Smooth muscle cell (in vitro differentiated cells): ENCODE data around the gene ELFN1. TPM values are rescaled to one million over a fixed set of nuclear protein-coding genes. Genes with fewer than 3 reads are reported as not detected.

Experiments
- DNase-seq: peaks from one replicate; lab custom pipeline; 2025; ENCODE audit not compliant: unreplicated experiment; lab: John Stamatoyannopoulos, UW
- H2AFZ ChIP-seq: fragments of 200-600 bp; sonication (generic); 2 replicates; pipeline ENCODE4 v1.6.0; 2016; ENCODE audit warnings: antibody characterized with exemption, low read depth, mild to moderate bottlenecking
- H3F3A ChIP-seq: fragments of 200-600 bp; sonication (generic); 2 replicates; pipeline ENCODE4 v1.6.0; 2017; ENCODE audit warnings: antibody characterized with exemption, low read depth
- H3K27ac ChIP-seq: fragments of 200-600 bp; sonication (generic); 2 replicates; pipeline ENCODE4 v1.5.1; 2016; ENCODE audit warnings: low read depth, mild to moderate bottlenecking
- H3K27me3 ChIP-seq: fragments of 200-600 bp; sonication (generic); 2 replicates; pipeline ENCODE4 v1.6.1; 2016; ENCODE audit warnings: low read depth, mild to moderate bottlenecking
- H3K36me3 ChIP-seq: fragments of 200-600 bp; sonication (generic); 2 replicates; pipeline ENCODE4 v1.5.1; 2016; ENCODE audit warnings: low read depth
- H3K4me1 ChIP-seq: fragments of 200-600 bp; sonication (generic); 2 replicates; pipeline ENCODE4 v1.5.1; 2016; ENCODE audit warnings: low read depth
- H3K4me2 ChIP-seq: fragments of 200-600 bp; sonication (generic); 2 replicates; pipeline ENCODE4 v1.6.0; 2016; ENCODE audit warnings: mild to moderate bottlenecking
- H3K4me3 ChIP-seq: fragments of 200-600 bp; sonication (generic); 2 replicates; pipeline ENCODE4 v1.5.1; 2016; ENCODE audit warnings: mild to moderate bottlenecking
- H3K79me2 ChIP-seq: fragments of 200-600 bp; sonication (generic); 2 replicates; pipeline ENCODE4 v1.6.0; 2016; ENCODE audit warnings: low read depth, mild to moderate bottlenecking
- H3K9ac ChIP-seq: fragments of 200-600 bp; sonication (generic); 2 replicates; pipeline ENCODE4 v1.6.0; 2016; ENCODE audit warnings: low read depth
- H3K9me3 ChIP-seq: fragments of 200-600 bp; sonication (generic); replicated peaks from 2 replicates; pipeline ENCODE4 v1.5.1; 2016; ENCODE audit warnings: low read depth
- H4K20me1 ChIP-seq: fragments of 200-600 bp; sonication (generic); 2 replicates; pipeline ENCODE4 v1.6.0; 2016; ENCODE audit warnings: low read depth
- WGBS: methylation state at CpG from one replicate; pipeline ENCODE4 v1.1.7; 2016; ENCODE audit warnings: low lambda C conversion rate; 5-methylcytosine and 5-hydroxymethylcytosine counted together
- polyA plus RNA-seq: library from polyadenylated mRNA; unstranded; fragments of >200 nt; fragmentation: Nextera tagmentation; extraction: Ambion mirVana; gene quantifications from 2 replicates; pipeline ENCODE4 v1.2.1, GENCODE V29; 2016
- total RNA-seq: library from RNA; depleted of rRNA; stranded (reverse); fragments of >200 nt; gene quantifications from 2 replicates; pipeline ENCODE4 v1.2.3, GENCODE V29; 2014
- TF ChIP-seq, protein P1 (sequence below): fragments of 200-600 bp; sonication (generic); IDR thresholded peaks from 2 replicates; pipeline ENCODE4 v1.5.1; 2017; ENCODE audit warnings: borderline replicate concordance, mild to moderate bottlenecking, antibody characterized with exemption; ENCODE audit not compliant: insufficient read depth, poor library complexity, severe bottlenecking

ELFN1 gene
- total and polyA plus RNA-seq, 2 experiments from 2014 or later = 4.2 to 6.2 TPM

DNA sequence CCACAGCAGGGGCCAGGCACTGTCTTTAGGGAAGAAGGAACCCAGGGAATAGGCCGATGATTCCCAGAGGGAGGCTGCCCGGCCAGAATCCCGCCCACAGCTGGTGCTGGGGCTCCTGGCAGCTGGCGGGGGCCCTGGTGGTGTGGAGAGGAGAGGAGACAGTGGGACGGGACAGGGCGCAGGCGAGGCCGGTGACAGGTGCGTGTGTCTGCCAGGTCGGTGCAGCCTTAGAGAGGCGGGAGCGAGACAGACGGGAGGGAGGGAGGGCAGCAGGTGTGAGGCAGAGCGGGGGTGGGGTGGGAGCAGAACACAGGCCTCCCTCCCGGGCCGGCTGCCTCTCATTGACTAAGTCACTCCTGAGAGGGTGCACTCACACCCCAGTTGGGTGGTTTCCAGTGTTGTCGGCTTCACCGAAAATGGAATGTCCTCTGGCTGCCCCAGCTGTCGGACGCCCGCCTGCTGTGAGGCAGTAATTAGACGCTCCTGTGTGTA lies 55.2 kb downstream of the ELFN1 start:
- no peak overlapping the region for H3K27ac ChIP-seq
- TF ChIP-seq, protein P1, sequence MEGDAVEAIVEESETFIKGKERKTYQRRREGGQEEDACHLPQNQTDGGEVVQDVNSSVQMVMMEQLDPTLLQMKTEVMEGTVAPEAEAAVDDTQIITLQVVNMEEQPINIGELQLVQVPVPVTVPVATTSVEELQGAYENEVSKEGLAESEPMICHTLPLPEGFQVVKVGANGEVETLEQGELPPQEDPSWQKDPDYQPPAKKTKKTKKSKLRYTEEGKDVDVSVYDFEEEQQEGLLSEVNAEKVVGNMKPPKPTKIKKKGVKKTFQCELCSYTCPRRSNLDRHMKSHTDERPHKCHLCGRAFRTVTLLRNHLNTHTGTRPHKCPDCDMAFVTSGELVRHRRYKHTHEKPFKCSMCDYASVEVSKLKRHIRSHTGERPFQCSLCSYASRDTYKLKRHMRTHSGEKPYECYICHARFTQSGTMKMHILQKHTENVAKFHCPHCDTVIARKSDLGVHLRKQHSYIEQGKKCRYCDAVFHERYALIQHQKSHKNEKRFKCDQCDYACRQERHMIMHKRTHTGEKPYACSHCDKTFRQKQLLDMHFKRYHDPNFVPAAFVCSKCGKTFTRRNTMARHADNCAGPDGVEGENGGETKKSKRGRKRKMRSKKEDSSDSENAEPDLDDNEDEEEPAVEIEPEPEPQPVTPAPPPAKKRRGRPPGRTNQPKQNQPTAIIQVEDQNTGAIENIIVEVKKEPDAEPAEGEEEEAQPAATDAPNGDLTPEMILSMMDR = no peak
- H4K20me1 ChIP-seq = no peaks in the 10 kb centered on the region
- H3F3A ChIP-seq = no peaks in the 10 kb centered on the region
- WGBS = 77% methylated on average over 21 of the region's 22 CpGs
- no peak overlapping the region for H2AFZ ChIP-seq
- no peaks in the 10 kb centered on the region for H3K4me1 ChIP-seq
- peaks cover 6% of the 10 kb centered on the region for H3K9me3 ChIP-seq
- no peak for DNase-seq
- no peaks in the 10 kb centered on the region for H3K79me2 ChIP-seq
- no peaks in the 10 kb centered on the region for H3K27me3 ChIP-seq
- no peak overlapping the region for H3K9ac ChIP-seq
- no peak overlapping the region for H3K4me2 ChIP-seq
- no peak overlapping the region for H3K4me3 ChIP-seq
- H3K36me3 ChIP-seq = no peaks in the 10 kb centered on the region

DNA sequence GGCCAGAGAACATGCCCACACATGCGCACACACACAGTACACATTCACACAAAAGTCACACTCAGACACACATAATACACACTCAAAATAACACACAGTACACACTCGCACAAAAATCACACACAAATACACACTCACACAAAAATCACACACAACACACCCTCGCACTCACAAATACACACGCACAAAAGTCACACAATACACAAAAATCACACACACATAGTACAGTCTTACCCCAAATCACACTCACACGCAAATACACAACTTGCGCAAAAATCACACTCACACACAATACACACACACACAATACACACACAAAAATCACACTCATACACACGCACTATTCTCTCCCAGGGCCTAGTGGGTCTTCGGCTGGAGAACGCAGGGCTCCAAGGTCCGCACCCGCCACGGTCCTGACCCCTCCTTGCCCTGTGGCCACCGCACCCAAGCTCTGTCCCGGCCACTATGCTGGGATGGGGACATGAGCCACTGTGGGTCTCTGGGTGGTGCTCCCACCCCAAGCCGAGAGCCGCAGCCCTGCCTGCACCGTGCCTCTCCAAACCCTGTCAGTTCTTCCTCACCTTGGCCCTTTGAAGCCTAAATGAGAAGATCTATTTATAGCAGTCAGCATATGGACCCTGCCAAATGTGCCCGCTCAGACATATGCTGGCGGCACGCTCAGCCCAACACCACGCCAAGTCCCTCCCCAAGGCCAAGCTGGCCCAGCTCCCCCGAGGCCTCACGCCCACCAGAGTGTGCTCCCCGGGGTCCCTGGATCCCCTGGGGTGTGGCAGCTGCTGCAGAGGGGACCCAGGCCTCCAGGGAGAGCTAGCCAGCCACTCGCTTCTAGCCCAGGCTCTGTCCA lies 55.9 kb downstream of the ELFN1 start:
- Histone ChIP-seq H3K36me3 (no peaks in the 10 kb centered on the region), H3K79me2 (no peaks in the 10 kb centered on the region), H3K4me2 (no peak overlapping the region), H3K9me3 (peaks cover 12% of the 10 kb centered on the region), H3K4me3 (no peak overlapping the region), H3K27me3 (no peaks in the 10 kb centered on the region), H3K27ac (no peak overlapping the region), H3F3A (no peaks in the 10 kb centered on the region), H3K9ac (no peak overlapping the region), H4K20me1 (no peaks in the 10 kb centered on the region), H2AFZ (no peak overlapping the region), H3K4me1 (no peaks in the 10 kb centered on the region)
- TF ChIP-seq, protein P1 = no peak
- no peak for DNase-seq
- 94% methylated on average over 23 of the region's 25 CpGs for WGBS

DNA sequence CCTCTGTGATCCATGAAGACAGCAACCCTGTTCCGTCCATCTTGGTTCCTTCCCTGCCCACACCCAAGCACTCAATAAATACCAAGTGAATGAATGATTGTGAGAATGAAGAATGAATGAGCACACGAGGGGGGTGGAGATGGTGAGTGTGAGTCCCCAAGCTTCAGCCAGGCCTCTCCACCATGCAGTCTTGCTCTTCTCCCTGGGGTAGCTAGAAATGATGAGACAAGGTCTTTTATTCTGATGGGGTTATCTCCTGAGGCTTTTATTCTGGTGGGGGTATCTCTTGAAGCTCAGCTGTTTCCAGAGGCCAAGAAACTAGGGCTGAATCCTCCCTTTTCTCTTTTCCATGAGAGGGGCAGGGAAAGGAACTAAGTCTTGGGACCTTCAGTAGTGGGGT lies 57.0 kb downstream of the ELFN1 start:
- no peaks in the 10 kb centered on the region for H3K27me3 ChIP-seq
- no peak overlapping the region for H3K9ac ChIP-seq
- no peaks in the 10 kb centered on the region for H4K20me1 ChIP-seq
- no peak for DNase-seq
- H3K4me3 ChIP-seq = no peak overlapping the region
- H3K27ac ChIP-seq = no peak overlapping the region
- H2AFZ ChIP-seq = no peak overlapping the region
- no peaks in the 10 kb centered on the region for H3F3A ChIP-seq
- 100% methylated on average over 2 of the region's 2 CpGs for WGBS
- no peaks in the 10 kb centered on the region for H3K36me3 ChIP-seq
- no peaks in the 10 kb centered on the region for H3K79me2 ChIP-seq
- peaks cover 12% of the 10 kb centered on the region for H3K9me3 ChIP-seq
- TF ChIP-seq, protein P1 = no peak
- no peaks in the 10 kb centered on the region for H3K4me1 ChIP-seq
- no peak overlapping the region for H3K4me2 ChIP-seq
